OCI-LY3 (cell line): ENCODE measurements around the gene ZNF44.

Experiments
- EZH2phosphoT487 ChIP-seq: fragments of 200-600 bp; shearing (Covaris generic); IDR thresholded peaks from 2 replicates; pipeline ENCODE4 v1.6.1; 2018; ENCODE audit warnings: antibody characterized with exemption, mixed run types, low read depth
- TF ChIP-seq, protein P1 (sequence below): fragments of 200-600, 300-600 bp; sonication (generic); IDR thresholded peaks from 2 replicates; pipeline ENCODE4 v1.5.1; 2014; ENCODE audit warnings: antibody characterized with exemption, low read length, low read depth

DNA sequence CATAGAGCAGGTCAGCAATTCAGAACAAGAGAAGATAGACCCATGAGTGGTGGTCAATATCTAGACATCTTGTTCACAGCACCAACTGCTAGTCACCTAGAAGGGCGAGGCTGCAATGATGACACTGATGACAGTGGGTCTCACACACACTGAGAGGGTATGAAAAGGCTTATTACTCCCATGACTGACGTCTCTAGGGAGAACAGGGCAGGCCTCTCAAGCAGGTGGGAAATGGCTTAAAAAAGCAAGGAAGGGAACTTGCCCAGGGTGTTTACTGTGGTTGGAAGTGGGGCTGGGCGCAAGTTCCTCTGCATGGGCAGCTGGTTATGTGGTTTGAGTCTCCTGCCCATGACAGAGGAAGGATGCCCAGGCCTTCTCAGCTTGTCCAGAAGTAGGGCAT lies 33.8 kb downstream of the ZNF44 start:
- TF ChIP-seq, protein P1, sequence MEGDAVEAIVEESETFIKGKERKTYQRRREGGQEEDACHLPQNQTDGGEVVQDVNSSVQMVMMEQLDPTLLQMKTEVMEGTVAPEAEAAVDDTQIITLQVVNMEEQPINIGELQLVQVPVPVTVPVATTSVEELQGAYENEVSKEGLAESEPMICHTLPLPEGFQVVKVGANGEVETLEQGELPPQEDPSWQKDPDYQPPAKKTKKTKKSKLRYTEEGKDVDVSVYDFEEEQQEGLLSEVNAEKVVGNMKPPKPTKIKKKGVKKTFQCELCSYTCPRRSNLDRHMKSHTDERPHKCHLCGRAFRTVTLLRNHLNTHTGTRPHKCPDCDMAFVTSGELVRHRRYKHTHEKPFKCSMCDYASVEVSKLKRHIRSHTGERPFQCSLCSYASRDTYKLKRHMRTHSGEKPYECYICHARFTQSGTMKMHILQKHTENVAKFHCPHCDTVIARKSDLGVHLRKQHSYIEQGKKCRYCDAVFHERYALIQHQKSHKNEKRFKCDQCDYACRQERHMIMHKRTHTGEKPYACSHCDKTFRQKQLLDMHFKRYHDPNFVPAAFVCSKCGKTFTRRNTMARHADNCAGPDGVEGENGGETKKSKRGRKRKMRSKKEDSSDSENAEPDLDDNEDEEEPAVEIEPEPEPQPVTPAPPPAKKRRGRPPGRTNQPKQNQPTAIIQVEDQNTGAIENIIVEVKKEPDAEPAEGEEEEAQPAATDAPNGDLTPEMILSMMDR = no peak
- TF ChIP-seq EZH2phosphoT487 = no peak
